Measurements from ENCODE around the gene MOB1B.
"Not testable (repeated sequence)": the region's sequence is repeated elsewhere in the genome, so short reads cannot be mapped to it uniquely, and the experiment has no call there.

MOB1B gene

DNA sequence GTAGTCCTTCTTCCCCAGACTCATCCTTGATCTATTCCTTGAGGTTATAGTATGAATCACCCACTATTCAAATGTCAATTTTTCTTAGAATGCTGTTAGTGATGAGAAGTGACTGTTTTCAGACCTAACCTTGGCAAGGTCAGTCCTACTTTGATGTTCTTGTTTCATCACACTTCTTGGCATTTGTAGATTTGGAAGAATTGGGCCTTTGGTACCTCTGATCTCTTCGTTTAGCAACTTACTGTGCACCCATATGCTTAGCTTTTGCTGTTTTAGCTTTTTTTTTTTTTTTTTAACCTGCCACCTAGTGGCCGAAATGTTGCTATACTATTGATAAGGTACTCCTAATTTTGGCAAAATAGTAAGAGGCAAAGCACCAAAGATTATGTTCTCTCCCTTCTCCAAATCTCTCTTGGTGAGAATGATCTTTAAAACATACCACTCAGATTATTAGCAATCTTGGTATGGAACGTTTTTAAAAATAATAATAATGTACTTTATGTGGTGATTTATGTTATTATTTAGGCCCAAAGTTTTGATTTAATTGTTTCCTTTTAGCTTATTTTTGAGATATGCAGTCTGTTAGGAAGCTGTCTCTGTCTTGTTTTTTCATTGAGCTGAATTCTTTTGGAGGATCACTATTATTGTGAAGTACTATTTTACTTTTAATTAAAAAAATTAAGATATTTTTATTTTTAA lies 107.9 kb downstream of the MOB1B start:
- H2AK5ac ChIP-seq (ENCODE audit: low read depth, low read length), result no peak overlapping the region
- H3K9ac ChIP-seq (ENCODE audit: low read depth, low read length, poor library complexity), result no peak overlapping the region
- H2AFZ ChIP-seq (ENCODE audit: low read length), result no peak overlapping the region
- DNase-seq (ENCODE audit: low spot score), result no peak
- no peak overlapping the region for H3K4ac ChIP-seq (ENCODE audit: low read length)
- H2BK12ac ChIP-seq (ENCODE audit: low read length), result no peak overlapping the region
- no peak overlapping the region for H2BK120ac ChIP-seq (ENCODE audit: low read depth, low read length)
- peaks cover 0 to 24% of the 10 kb centered on the region in 2 donors for H3K9me3 ChIP-seq (replicated peaks in 1 of 2; ENCODE audit: control insufficient read depth in 2 of 2, insufficient read depth in 1 of 2, low read depth in 1 of 2, low read length in 2 of 2)
- H2BK15ac ChIP-seq (ENCODE audit: low read length), result no peak overlapping the region
- no peak overlapping the region for H3K4me2 ChIP-seq (ENCODE audit: insufficient read depth, low read length, poor library complexity, severe bottlenecking)
- no peak overlapping the region for H3K4me3 ChIP-seq (ENCODE audit: low read length in 2 of 2)
- no peak overlapping the region for H3K14ac ChIP-seq (ENCODE audit: low read length)
- H3K27ac ChIP-seq (replicated peaks; ENCODE audit: low read length), result no peak overlapping the region
- H3K23ac ChIP-seq (ENCODE audit: low read depth, low read length, poor library complexity), result no peak overlapping the region
- H3K4me1 ChIP-seq (ENCODE audit: control insufficient read depth in 2 of 2, insufficient read depth in 1 of 2, low read depth in 1 of 2, low read length in 2 of 2), result no peaks in the 10 kb centered on the region
- H2BK5ac ChIP-seq (ENCODE audit: low read length), result no peak overlapping the region
- no peak overlapping the region for H3K18ac ChIP-seq (ENCODE audit: low read length)
- peaks cover 2% of the 10 kb centered on the region for H3K79me1 ChIP-seq (ENCODE audit: low read depth, low read length)
- H4K91ac ChIP-seq (ENCODE audit: low read depth, low read length, poor library complexity), result no peak overlapping the region
- no peak overlapping the region for H4K8ac ChIP-seq (ENCODE audit: low read depth, low read length)
- peaks cover 2 to 62% of the 10 kb centered on the region in 2 donors for H3K36me3 ChIP-seq (replicated peaks in 1 of 2; ENCODE audit: control insufficient read depth in 2 of 2, insufficient read depth in 2 of 2, low read length in 2 of 2)
- no peaks in the 10 kb centered on the region for H3K27me3 ChIP-seq (ENCODE audit: control insufficient read depth in 3 of 3, insufficient read depth in 3 of 3, low read depth in 1 of 3, low read length in 3 of 3)
- no CpG with 5 or more reads among the region's 3 CpGs for WGBS, 2 donors (ENCODE audit: extremely low coverage in 2 of 2, insufficient read length in 2 of 2, insufficient replicate concordance in 1 of 2)

DNA sequence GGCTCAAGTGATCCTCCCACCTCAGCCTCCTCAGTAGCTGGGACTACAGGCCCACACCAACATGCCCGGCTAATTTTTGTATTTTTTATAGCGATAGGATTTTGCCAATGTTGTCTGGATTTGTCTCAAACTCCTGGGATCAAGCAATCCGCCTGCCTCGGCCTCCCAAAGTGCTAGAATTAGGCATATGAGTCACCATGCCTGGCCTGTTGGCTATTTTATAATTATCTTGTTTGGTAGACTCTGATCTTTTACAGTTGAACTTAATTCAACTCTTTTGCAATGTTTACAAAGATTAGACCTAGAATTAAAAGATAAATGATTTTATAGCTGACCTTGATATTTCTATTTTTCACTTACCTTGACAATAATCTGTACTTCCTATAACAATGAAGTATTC lies 109.3 kb downstream of the MOB1B start:
- no peak overlapping the region for H2BK120ac ChIP-seq (ENCODE audit: low read depth, low read length)
- H2BK12ac ChIP-seq (ENCODE audit: low read length), result no peak overlapping the region
- H2AFZ ChIP-seq (ENCODE audit: low read length), result no peak overlapping the region
- no peak overlapping the region for H2BK15ac ChIP-seq (ENCODE audit: low read length)
- peaks cover 2% of the 10 kb centered on the region for H3K79me1 ChIP-seq (ENCODE audit: low read depth, low read length)
- no peak overlapping the region for H4K91ac ChIP-seq (ENCODE audit: low read depth, low read length, poor library complexity)
- no peak overlapping the region for H3K27ac ChIP-seq (replicated peaks; ENCODE audit: low read length)
- no peak overlapping the region for H3K4ac ChIP-seq (ENCODE audit: low read length)
- no peak overlapping the region for H3K14ac ChIP-seq (ENCODE audit: low read length)
- DNase-seq (ENCODE audit: low spot score), result no peak
- H3K4me2 ChIP-seq (ENCODE audit: insufficient read depth, low read length, poor library complexity, severe bottlenecking), result no peak overlapping the region
- H3K36me3 ChIP-seq (replicated peaks in 1 of 2; ENCODE audit: control insufficient read depth in 2 of 2, insufficient read depth in 2 of 2, low read length in 2 of 2), result peaks cover 2 to 54% of the 10 kb centered on the region in 2 donors
- H2BK5ac ChIP-seq (ENCODE audit: low read length), result no peak overlapping the region
- WGBS, 2 donors (ENCODE audit: extremely low coverage in 2 of 2, insufficient read length in 2 of 2, insufficient replicate concordance in 1 of 2), result no CpG with 5 or more reads among the region's 4 CpGs
- H3K9ac ChIP-seq (ENCODE audit: low read depth, low read length, poor library complexity), result no peak overlapping the region
- H3K9me3 ChIP-seq (replicated peaks in 1 of 2; ENCODE audit: control insufficient read depth in 2 of 2, insufficient read depth in 1 of 2, low read depth in 1 of 2, low read length in 2 of 2), result peaks cover 0 to 24% of the 10 kb centered on the region in 2 donors
- H3K23ac ChIP-seq (ENCODE audit: low read depth, low read length, poor library complexity), result no peak overlapping the region
- no peaks in the 10 kb centered on the region for H3K4me1 ChIP-seq (ENCODE audit: control insufficient read depth in 2 of 2, insufficient read depth in 1 of 2, low read depth in 1 of 2, low read length in 2 of 2)
- no peak overlapping the region for H3K4me3 ChIP-seq (ENCODE audit: low read length in 2 of 2)
- no peak overlapping the region for H4K8ac ChIP-seq (ENCODE audit: low read depth, low read length)
- no peaks in the 10 kb centered on the region for H3K27me3 ChIP-seq (ENCODE audit: control insufficient read depth in 3 of 3, insufficient read depth in 3 of 3, low read depth in 1 of 3, low read length in 3 of 3)
- no peak overlapping the region for H3K18ac ChIP-seq (ENCODE audit: low read length)
- no peak overlapping the region for H2AK5ac ChIP-seq (ENCODE audit: low read depth, low read length)

DNA sequence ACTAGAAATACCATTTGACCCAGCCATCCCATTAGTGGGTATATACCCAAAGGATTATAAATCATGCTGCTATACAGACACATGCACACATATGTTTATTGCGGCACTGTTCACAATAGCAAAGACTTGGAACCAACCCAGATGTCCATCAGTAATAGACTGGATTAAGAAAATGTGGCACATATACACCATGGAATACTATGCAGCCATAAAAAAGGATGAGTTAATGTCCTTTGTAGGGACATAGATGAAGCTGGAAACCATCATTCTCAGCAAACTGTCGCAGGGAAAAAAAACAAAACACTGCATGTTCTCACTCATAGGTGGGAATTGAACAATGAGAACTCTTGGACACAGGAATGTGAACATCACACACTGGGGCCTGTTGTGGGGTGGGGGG lies 115.2 kb downstream of the MOB1B start:
- not testable (repeated sequence) for H3K27ac ChIP-seq (replicated peaks; ENCODE audit: low read length); H2BK120ac ChIP-seq (ENCODE audit: low read depth, low read length); H3K14ac ChIP-seq (ENCODE audit: low read length); H3K23ac ChIP-seq (ENCODE audit: low read depth, low read length, poor library complexity); H2BK12ac ChIP-seq (ENCODE audit: low read length); H4K8ac ChIP-seq (ENCODE audit: low read depth, low read length); H3K4me3 ChIP-seq (ENCODE audit: low read length in 2 of 2); H4K91ac ChIP-seq (ENCODE audit: low read depth, low read length, poor library complexity); H2BK15ac ChIP-seq (ENCODE audit: low read length); H3K4me2 ChIP-seq (ENCODE audit: insufficient read depth, low read length, poor library complexity, severe bottlenecking); H2AK5ac ChIP-seq (ENCODE audit: low read depth, low read length); H2BK5ac ChIP-seq (ENCODE audit: low read length); H3K4ac ChIP-seq (ENCODE audit: low read length); H3K27me3 ChIP-seq (ENCODE audit: control insufficient read depth in 3 of 3, insufficient read depth in 3 of 3, low read depth in 1 of 3, low read length in 3 of 3); H2AFZ ChIP-seq (ENCODE audit: low read length); H3K4me1 ChIP-seq (ENCODE audit: control insufficient read depth in 2 of 2, insufficient read depth in 1 of 2, low read depth in 1 of 2, low read length in 2 of 2); H3K79me1 ChIP-seq (ENCODE audit: low read depth, low read length); H3K9ac ChIP-seq (ENCODE audit: low read depth, low read length, poor library complexity); DNase-seq (ENCODE audit: low spot score); H3K18ac ChIP-seq (ENCODE audit: low read length)
- Histone ChIP-seq H3K36me3 (replicated peaks in 1 of 2; ENCODE audit: control insufficient read depth in 2 of 2, insufficient read depth in 2 of 2, low read length in 2 of 2) (peaks cover 2 to 28% of the 10 kb centered on the region in 2 donors), H3K9me3 (replicated peaks in 1 of 2; ENCODE audit: control insufficient read depth in 2 of 2, insufficient read depth in 1 of 2, low read depth in 1 of 2, low read length in 2 of 2) (peaks cover 0 to 19% of the 10 kb centered on the region in 2 donors)
- no CpG with 5 or more reads among the region's 2 CpGs for WGBS, 2 donors (ENCODE audit: extremely low coverage in 2 of 2, insufficient read length in 2 of 2, insufficient replicate concordance in 1 of 2)

DNA sequence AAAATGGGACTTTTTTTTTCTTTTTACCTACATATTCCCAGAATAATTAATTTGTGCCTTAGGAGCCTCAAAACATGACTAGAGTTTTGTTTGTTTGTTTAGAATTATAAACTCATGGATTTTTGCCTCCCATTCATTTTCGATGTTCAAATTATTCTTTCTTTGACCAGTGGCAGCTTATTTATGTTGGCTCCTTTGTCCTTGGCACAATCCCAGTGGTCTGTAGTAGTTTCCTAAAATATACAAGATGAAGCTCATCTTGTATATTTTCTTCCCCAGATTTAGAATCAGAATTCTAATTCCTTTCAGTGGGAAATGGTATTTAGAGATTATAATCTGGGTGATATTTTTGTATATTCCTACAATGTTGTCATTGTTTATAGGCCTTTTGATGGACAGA lies 118.4 kb downstream of the MOB1B start:
- Histone ChIP-seq H2BK15ac (ENCODE audit: low read length) (no peak overlapping the region), H2AK5ac (ENCODE audit: low read depth, low read length) (no peak overlapping the region), H3K9me3 (replicated peaks in 1 of 2; ENCODE audit: control insufficient read depth in 2 of 2, insufficient read depth in 1 of 2, low read depth in 1 of 2, low read length in 2 of 2) (peaks cover 0 to 15% of the 10 kb centered on the region in 2 donors), H3K18ac (ENCODE audit: low read length) (no peak overlapping the region), H3K14ac (ENCODE audit: low read length) (no peak overlapping the region), H3K23ac (ENCODE audit: low read depth, low read length, poor library complexity) (no peak overlapping the region), H3K4me1 (ENCODE audit: control insufficient read depth in 2 of 2, insufficient read depth in 1 of 2, low read depth in 1 of 2, low read length in 2 of 2) (no peaks in the 10 kb centered on the region), H4K8ac (ENCODE audit: low read depth, low read length) (no peak overlapping the region), H3K79me1 (ENCODE audit: low read depth, low read length) (no peaks in the 10 kb centered on the region), H3K4ac (ENCODE audit: low read length) (no peak overlapping the region), H2BK12ac (ENCODE audit: low read length) (no peak overlapping the region), H3K4me3 (ENCODE audit: low read length in 2 of 2) (no peak overlapping the region), H3K9ac (ENCODE audit: low read depth, low read length, poor library complexity) (no peak overlapping the region), H4K91ac (ENCODE audit: low read depth, low read length, poor library complexity) (no peak overlapping the region), H3K4me2 (ENCODE audit: insufficient read depth, low read length, poor library complexity, severe bottlenecking) (no peak overlapping the region), H3K36me3 (replicated peaks in 1 of 2; ENCODE audit: control insufficient read depth in 2 of 2, insufficient read depth in 2 of 2, low read length in 2 of 2) (peaks cover 2 to 59% of the 10 kb centered on the region in 2 donors), H3K27ac (replicated peaks; ENCODE audit: low read length) (no peak overlapping the region), H3K27me3 (ENCODE audit: control insufficient read depth in 3 of 3, insufficient read depth in 3 of 3, low read depth in 1 of 3, low read length in 3 of 3) (no peaks in the 10 kb centered on the region), H2BK120ac (ENCODE audit: low read depth, low read length) (no peak overlapping the region), H2BK5ac (ENCODE audit: low read length) (no peak overlapping the region), H2AFZ (ENCODE audit: low read length) (no peak overlapping the region)
- WGBS, 2 donors (ENCODE audit: extremely low coverage in 2 of 2, insufficient read length in 2 of 2, insufficient replicate concordance in 1 of 2), result no CpG with 5 or more reads among the region's 1 CpG
- no peak for DNase-seq (ENCODE audit: low spot score)
